ENCODE measurements around the gene PARPBP. TPM values are rescaled to one million over a fixed set of nuclear protein-coding genes. Genes with fewer than 3 reads are reported as not detected.

Gene PARPBP
- total and polyA plus RNA-seq, 2 of the 13 experiments (the other 11 are each of a cell fraction or from before 2014, with no cell fraction given): 6.7 to 28.4 TPM

- no peak for TF ChIP-seq ZNF367 (CRISPR knock-in tag; IDR thresholded peaks at IDR 0.05; ENCODE audit: borderline replicate concordance)
- TF ChIP-seq ZNF224 (CRISPR knock-in tag; IDR thresholded peaks at IDR 0.05): no peak
- peak; percentile 40; the same call in 1 of the 2 replicates for TF ChIP-seq RXRB (CRISPR knock-in tag; IDR thresholded peaks at IDR 0.05; ENCODE audit: borderline replicate concordance)
- no peak for TF ChIP-seq ZSCAN22 (CRISPR knock-in tag; IDR thresholded peaks at IDR 0.05)
- no peak for TF ChIP-seq TEAD2 (CRISPR knock-in tag; IDR thresholded peaks at IDR 0.05)
- peak; percentile 58; the same call in 1 of the 2 replicates for TF ChIP-seq HOXA9 (CRISPR knock-in tag; IDR thresholded peaks at IDR 0.05; ENCODE audit: borderline replicate concordance)
- TF ChIP-seq TBX2 (CRISPR knock-in tag; IDR thresholded peaks at IDR 0.05; ENCODE audit: borderline replicate concordance): peak; percentile 82
- no peak for TF ChIP-seq PHB2 (IDR thresholded peaks at IDR 0.05; ENCODE audit: partially characterized antibody)
- TF ChIP-seq ZNF143 (CRISPR knock-in tag; IDR thresholded peaks at IDR 0.05): peak; percentile 70; the same call in 1 of the 2 replicates
- TF ChIP-seq ARID2 (CRISPR knock-in tag; IDR thresholded peaks at IDR 0.05; ENCODE audit: borderline replicate concordance): peak; percentile 97
- TF ChIP-seq ZNF280B (CRISPR knock-in tag; IDR thresholded peaks at IDR 0.05; ENCODE audit: borderline replicate concordance): no peak; the same call in 1 of the 2 replicates
- TF ChIP-seq ARID3A (IDR thresholded peaks at IDR 0.05; ENCODE audit: low read depth, low read length): no peak
- peak; percentile 97 for TF ChIP-seq ARNT2 (CRISPR knock-in tag; IDR thresholded peaks at IDR 0.05; ENCODE audit: low read depth)
- peak; percentile 46 for TF ChIP-seq FOXO1 (CRISPR knock-in tag; IDR thresholded peaks at IDR 0.05)
- TF ChIP-seq SP4 (CRISPR knock-in tag; IDR thresholded peaks at IDR 0.05): peak; percentile 71
- peak; percentile 95; the same call in 2 of the 3 replicates for TF ChIP-seq MXI1 (IDR thresholded peaks at IDR 0.05; ENCODE audit: borderline replicate concordance, low read depth, low read length)
- TF ChIP-seq ZNF333 (CRISPR knock-in tag; IDR thresholded peaks at IDR 0.05; ENCODE audit: borderline replicate concordance): no peak
- TF ChIP-seq FOXM1 (CRISPR knock-in tag; IDR thresholded peaks at IDR 0.05): peak; percentile 97
- peak; percentile 68; the same call in 1 of the 2 replicates for TF ChIP-seq ZSCAN21 (CRISPR knock-in tag; IDR thresholded peaks at IDR 0.05; ENCODE audit: borderline replicate concordance)
- peak; percentile 99 for TF ChIP-seq SIN3A (IDR thresholded peaks at IDR 0.05; ENCODE audit: borderline replicate concordance, low read depth, low read length)
- no peak; the same call in none of the 2 replicates for TF ChIP-seq ZNF639 (CRISPR knock-in tag; conservative IDR thresholded peaks at IDR 0.05)
- TF ChIP-seq REL (CRISPR knock-in tag; conservative IDR thresholded peaks at IDR 0.05): peak; percentile 61
- TF ChIP-seq JUND (CRISPR knock-in tag; IDR thresholded peaks at IDR 0.05): no peak
Observed at GRCh38 chr12:102119674-102120563, at the start of gene PARPBP, which contains the start of gene NUP37 (continued).
